Retinal pigment epithelial cell (primary cell): ENCODE measurements around the gene PRLH.
"Not testable (repeated sequence)": the region's sequence is repeated elsewhere in the genome, so short reads cannot be mapped to it uniquely, and the experiment has no call there.

ENCODE experiments used
- DNase-seq: peaks from one replicate; pipeline ENCODE4 v3.0.0-alpha.2; 2010; ENCODE audit warnings: low read depth
- H3K4me3 ChIP-seq: 2 replicates; pipeline ENCODE4 v1.5.1; 2011; ENCODE audit warnings: mild to moderate bottlenecking, low read length, control low read depth, moderate library complexity
- CTCF ChIP-seq: conservative IDR thresholded peaks from 2 replicates; pipeline ENCODE4 v1.5.1; 2011; ENCODE audit warnings: low read depth, low read length, control low read depth, inconsistent platforms

Gene PRLH

GRCh38 chr2:237603049-237603717 is 36.8 kb downstream of the PRLH start:
- TF ChIP-seq CTCF, result no peak
- DNase-seq, result no peak
- no peak overlapping the region for H3K4me3 ChIP-seq

GRCh38 chr2:237603718-237604362 is 37.5 kb downstream of the PRLH start:
- no peak overlapping the region for H3K4me3 ChIP-seq
- TF ChIP-seq CTCF, result no peak
- no peak for DNase-seq

DNA sequence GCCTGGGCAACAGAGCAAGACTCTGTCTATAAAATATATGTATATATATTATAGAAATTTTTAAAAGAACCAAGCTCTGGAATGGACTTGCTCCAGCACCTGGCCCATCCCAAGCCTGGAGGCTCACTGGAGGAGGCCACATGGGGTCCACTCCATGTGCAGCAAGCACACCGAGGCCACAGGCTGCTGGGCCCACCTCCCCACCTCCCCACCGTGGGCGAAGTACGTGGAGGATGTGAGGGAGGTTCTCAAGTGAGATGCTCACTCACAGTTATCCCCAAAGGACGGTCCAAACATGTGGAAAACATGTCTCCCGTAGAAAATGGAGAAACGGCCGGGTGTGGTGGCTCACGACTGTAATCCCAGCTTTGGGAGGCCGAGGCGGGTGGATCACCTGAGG is 38.0 kb downstream of the PRLH start:
- no peak overlapping the region for H3K4me3 ChIP-seq
- DNase-seq, result no peak
- no peak for TF ChIP-seq CTCF

GRCh38 chr2:237604960-237605359 is 38.6 kb downstream of the PRLH start:
- no peak for DNase-seq
- TF ChIP-seq CTCF, result peak; percentile 27
- H3K4me3 ChIP-seq, result no peak overlapping the region

DNA sequence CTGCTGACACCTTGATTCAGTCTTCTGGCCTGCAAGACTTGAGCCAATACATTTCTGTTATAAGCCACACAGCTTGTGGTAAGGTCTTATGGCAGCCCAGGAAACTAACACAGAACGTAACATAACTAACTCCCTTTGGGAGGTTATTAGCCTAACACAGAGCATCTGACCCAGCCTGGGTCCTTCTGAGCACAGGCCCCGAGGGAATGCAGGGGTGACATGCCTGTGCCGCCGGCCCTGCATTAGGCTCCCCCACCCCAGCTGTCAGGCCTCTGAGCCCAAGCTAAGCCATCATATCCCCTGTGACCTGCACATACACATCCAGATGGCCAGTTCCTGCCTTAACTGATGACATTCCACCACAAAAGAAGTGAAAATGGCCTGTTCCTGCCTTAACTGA is 40.1 kb downstream of the PRLH start:
- H3K4me3 ChIP-seq, DNase-seq: not testable (repeated sequence)

DNA sequence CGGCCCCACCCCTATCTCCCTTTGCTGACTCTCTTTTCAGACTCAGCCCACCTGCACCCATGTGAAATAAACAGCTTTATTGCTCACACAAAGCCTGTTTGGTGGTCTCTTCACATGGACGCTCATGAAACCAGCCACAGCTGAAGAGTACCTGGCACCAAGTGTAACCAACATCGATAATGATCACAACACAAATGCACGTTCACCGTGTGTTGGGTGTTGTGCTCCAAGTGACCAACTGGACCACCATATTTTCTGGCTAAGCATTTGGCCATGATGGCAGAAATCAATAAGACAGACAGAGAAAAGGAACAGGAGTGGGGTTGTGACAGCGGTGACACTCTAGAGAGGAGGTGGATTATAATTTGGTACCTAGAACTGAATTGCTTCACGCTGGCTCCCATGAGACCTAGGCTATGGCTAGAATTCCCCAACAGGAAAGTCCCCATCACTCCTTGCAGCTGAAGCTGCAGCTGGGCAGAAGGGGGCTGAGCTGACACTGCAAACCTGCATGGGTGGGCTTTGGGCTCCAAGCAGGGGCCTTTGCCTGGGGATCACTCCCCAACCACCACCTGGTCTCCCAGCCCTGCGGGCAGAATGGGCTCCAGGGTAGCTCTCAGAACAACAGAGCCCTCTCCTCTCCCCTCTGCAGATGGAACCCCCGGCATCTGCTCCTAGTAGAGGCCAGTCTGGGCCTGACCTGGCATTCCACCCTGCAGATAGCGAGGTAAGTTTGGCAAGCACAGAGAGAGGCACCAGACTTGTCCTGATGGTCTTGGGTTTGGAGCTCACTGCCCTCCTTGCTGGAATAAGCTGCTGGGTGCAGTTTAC is 46.4 kb downstream of the PRLH start:
- no peak for TF ChIP-seq CTCF
- H3K4me3 ChIP-seq, result no peak overlapping the region
- no peak for DNase-seq

DNA sequence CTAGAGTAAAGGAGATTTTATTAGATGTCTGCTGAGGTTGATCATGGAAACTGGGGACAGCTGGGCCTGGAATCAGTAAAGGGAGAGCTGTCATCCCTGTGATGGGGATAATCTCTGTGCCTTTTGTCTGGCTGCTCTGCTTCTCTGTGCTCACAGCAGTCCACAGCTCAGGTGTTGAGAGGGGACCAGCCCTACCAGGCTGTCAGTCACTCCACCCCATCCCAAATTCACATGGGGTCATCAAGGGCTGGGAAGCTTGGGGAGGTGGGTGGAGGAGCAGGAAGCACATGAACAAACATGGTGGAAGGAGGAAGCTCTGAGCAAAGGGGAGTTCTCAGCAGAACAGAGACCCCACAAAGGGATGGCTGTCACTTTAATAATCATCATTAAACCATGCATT is 47.3 kb downstream of the PRLH start:
- no peak overlapping the region for H3K4me3 ChIP-seq
- no peak for TF ChIP-seq CTCF

More for the DNA sequence above, 47.3 kb downstream of the PRLH start:
- DNase-seq, result no peak
